H1 (cell line): ENCODE results near the gene BMI1. TPM values are rescaled to one million over a fixed set of nuclear protein-coding genes. Genes with fewer than 3 reads are reported as not detected.

ENCODE experiments used
- CTCF ChIA-PET: fragments of 300-600 bp; sonication (Branson Sonifier 250); formaldehyde crosslinking; loops from one replicate; lab custom pipeline; 2021; ENCODE audit not compliant: partially characterized antibody; lab: Charles Lee
- POLR2A ChIA-PET: fragments of 300-600 bp; sonication (Branson Sonifier 250); formaldehyde crosslinking; loops from one replicate; lab custom pipeline; 2021; ENCODE audit warnings: inconsistent platforms; ENCODE audit not compliant: partially characterized antibody; lab: Charles Lee
- DNase-seq, 2 experiments: peaks; one replicate each; pipeline versions ENCODE4 v3.0.0 to v3.0.0-alpha.2; 2010 to 2022; ENCODE audit warnings: low spot score in 2 of 2, low read depth in 1 of 2, mixed read lengths in 1 of 2
- FAIRE-seq: peaks from 2 replicates; lab custom pipeline; 2011; peaks lifted over from hg19 to GRCh38; lab: Jason Lieb, UNC
- H2AFZ ChIP-seq: 2 replicates; pipeline ENCODE4 v1.8.1; 2012; ENCODE audit warnings: low read length, inconsistent platforms
- H2AK5ac ChIP-seq: 2 replicates; pipeline ENCODE4 v1.6.1; 2013; ENCODE audit warnings: low read depth, low read length
- H2BK120ac ChIP-seq: replicated peaks from 2 replicates; pipeline ENCODE3; 2013; ENCODE audit warnings: low read depth, low read length, inconsistent platforms
- H2BK12ac ChIP-seq: 2 replicates; pipeline ENCODE4 v1.6.1; 2013; ENCODE audit warnings: low read depth, low read length
- H2BK15ac ChIP-seq: 2 replicates; pipeline ENCODE4 v1.6.1; 2013; ENCODE audit warnings: low read length
- H2BK20ac ChIP-seq: 2 replicates; pipeline ENCODE4 v1.6.1; 2013; ENCODE audit warnings: low read length
- H2BK5ac ChIP-seq: 2 replicates; pipeline ENCODE4 v1.6.1; 2013; ENCODE audit warnings: low read depth, low read length
- H3K14ac ChIP-seq: 2 replicates; pipeline ENCODE4 v1.6.1; 2013; ENCODE audit warnings: inconsistent platforms; ENCODE audit not compliant: insufficient read length
- H3K18ac ChIP-seq: 2 replicates; pipeline ENCODE4 v1.6.1; 2013; ENCODE audit warnings: low read length; ENCODE audit errors: extremely low read depth
- H3K23ac ChIP-seq: 2 replicates; pipeline ENCODE4 v1.6.1; 2013; ENCODE audit warnings: inconsistent platforms; ENCODE audit not compliant: insufficient read length
- H3K23me2 ChIP-seq: 2 replicates; pipeline ENCODE4 v1.6.1; 2013; ENCODE audit warnings: low read depth, low read length
- H3K27ac ChIP-seq: 2 replicates; pipeline ENCODE4 v1.6.1; 2011; ENCODE audit warnings: low read depth, low read length, inconsistent platforms
- H3K27me3 ChIP-seq, 4 experiments: replicated peaks in 1 of 4; 1 replicate in 1 of 4; 2 replicates in 3 of 4; pipeline versions ENCODE4 v1.6.1 to v1.8.1; 2011 to 2013; ENCODE audit warnings: low read length in 3 of 4, mild to moderate bottlenecking in 3 of 4, inconsistent platforms in 2 of 4, mixed read lengths in 2 of 4, moderate library complexity in 1 of 4; ENCODE audit not compliant: control insufficient read depth in 3 of 4, insufficient read depth in 3 of 4; ENCODE audit errors: extremely low read depth in 1 of 4
- H3K36me3 ChIP-seq, 4 experiments: 2 replicates each; pipeline versions ENCODE4 v1.6.1 to v1.8.1; 2011 to 2013; ENCODE audit warnings: mild to moderate bottlenecking in 4 of 4, low read length in 3 of 4, moderate library complexity in 2 of 4, control low read depth in 1 of 4, inconsistent platforms in 1 of 4; ENCODE audit not compliant: insufficient read depth in 4 of 4, control insufficient read depth in 2 of 4
- H3K4ac ChIP-seq: replicated peaks from 2 replicates; pipeline ENCODE3; 2013; ENCODE audit warnings: low read length, low read depth, mixed read lengths, inconsistent platforms; ENCODE audit not compliant: insufficient read length
- H3K4me1 ChIP-seq, 4 experiments: replicated peaks in 1 of 4; 1 replicate in 1 of 4; 2 replicates in 3 of 4; pipeline versions ENCODE4 v1.6.1 to v1.8.1; 2011 to 2013; ENCODE audit warnings: low read length in 3 of 4, inconsistent platforms in 2 of 4, mixed read lengths in 1 of 4; ENCODE audit not compliant: insufficient read depth in 4 of 4, control insufficient read depth in 3 of 4
- H3K4me2 ChIP-seq, 2 experiments: 2 replicates each; pipeline versions ENCODE4 v1.6.1 to v1.8.1; 2011 to 2013; ENCODE audit warnings: low read depth in 2 of 2, low read length in 2 of 2, control low read depth in 1 of 2, inconsistent platforms in 1 of 2, mild to moderate bottlenecking in 1 of 2; ENCODE audit not compliant: insufficient read depth in 1 of 2
- H3K4me3 ChIP-seq, 4 experiments: fragments of 200-600, 300-600 bp in 1 of 4; sonication (generic), shearing (Covaris generic), sonication (Bioruptor Twin) in 1 of 4; 2 replicates each; pipeline versions ENCODE4 v1.5.1 to v1.8.1; 2011 to 2016; ENCODE audit warnings: low read length in 4 of 4, low read depth in 3 of 4, control low read depth in 2 of 4, inconsistent platforms in 2 of 4, mild to moderate bottlenecking in 2 of 4, mixed read lengths in 1 of 4, moderate library complexity in 1 of 4; ENCODE audit not compliant: insufficient read depth in 2 of 4; ENCODE audit errors: extremely low read depth in 1 of 4
- H3K56ac ChIP-seq: replicated peaks from 2 replicates; pipeline ENCODE3; 2013; ENCODE audit warnings: low read depth, mild to moderate bottlenecking, mixed read lengths, low read length, inconsistent platforms; ENCODE audit not compliant: insufficient read length
- H3K79me1 ChIP-seq: 2 replicates; pipeline ENCODE4 v1.6.1; 2013; ENCODE audit warnings: low read depth, low read length, control low read depth
- H3K79me2 ChIP-seq, 2 experiments: 2 replicates each; pipeline versions ENCODE4 v1.6.1 to v1.8.1; 2012 to 2013; ENCODE audit warnings: low read length in 2 of 2, mild to moderate bottlenecking in 2 of 2, inconsistent platforms in 1 of 2; ENCODE audit not compliant: insufficient read depth in 2 of 2, control insufficient read depth in 1 of 2
- H3K9ac ChIP-seq, 4 experiments: replicated peaks in 1 of 4; 1 replicate in 1 of 4; 2 replicates in 3 of 4; pipeline versions ENCODE4 v1.6.1 to v1.8.1; 2011 to 2013; ENCODE audit warnings: low read depth in 3 of 4, low read length in 3 of 4, control low read depth in 2 of 4, mild to moderate bottlenecking in 2 of 4, moderate library complexity in 2 of 4, inconsistent platforms in 1 of 4; ENCODE audit errors: extremely low read depth in 1 of 4
- H3K9me3 ChIP-seq, 2 experiments: 2 replicates each; pipeline versions ENCODE4 v1.6.1 to v1.8.1; 2012 to 2013; ENCODE audit warnings: mild to moderate bottlenecking in 2 of 2, moderate library complexity in 2 of 2, control low read depth in 1 of 2, inconsistent platforms in 1 of 2, low read depth in 1 of 2, low read length in 1 of 2, mixed read lengths in 1 of 2; ENCODE audit not compliant: insufficient read depth in 2 of 2
- H4K20me1 ChIP-seq, 2 experiments: replicated peaks in 1 of 2; 2 replicates each; pipeline versions ENCODE3 to v1.8.1; 2011 to 2013; ENCODE audit warnings: inconsistent platforms in 2 of 2, low read length in 2 of 2, mild to moderate bottlenecking in 1 of 2; ENCODE audit not compliant: insufficient read depth in 2 of 2, control insufficient read depth in 1 of 2
- H4K5ac ChIP-seq: 2 replicates; pipeline ENCODE4 v1.6.1; 2013; ENCODE audit warnings: low read length, low read depth, mixed read lengths, inconsistent platforms; ENCODE audit not compliant: insufficient read length
- H4K8ac ChIP-seq: 2 replicates; pipeline ENCODE4 v1.8.0; 2013; ENCODE audit warnings: mild to moderate bottlenecking, moderate library complexity, low read length, inconsistent platforms; ENCODE audit not compliant: insufficient read depth; ENCODE audit errors: extremely low read depth
- H4K91ac ChIP-seq: replicated peaks from 2 replicates; pipeline ENCODE3; 2013; ENCODE audit warnings: low read length, mixed read lengths, inconsistent platforms; ENCODE audit not compliant: insufficient read length
- CBX8 ChIP-seq: fragments of 300-800, 300-1000 bp; sonication (generic); IDR thresholded peaks from 2 replicates; pipeline ENCODE4 v1.7.1; 2016; ENCODE audit warnings: low read depth, low read length, borderline replicate concordance
- MAFK ChIP-seq: IDR thresholded peaks from 2 replicates; pipeline ENCODE4 v1.6.1; 2012; ENCODE audit warnings: low read depth, mild to moderate bottlenecking, improper control_type of control experiment, low read length
- RNF2 ChIP-seq: fragments of 200-900, 300-1000 bp; sonication (generic); IDR thresholded peaks from 2 replicates; pipeline ENCODE4 v1.7.1; 2016; ENCODE audit warnings: borderline replicate concordance, low read depth, mild to moderate bottlenecking, antibody characterized with exemption, low read length; ENCODE audit not compliant: poor library complexity, severe bottlenecking; ENCODE audit errors: missing control alignments
- SP4 ChIP-seq: IDR thresholded peaks from 2 replicates; pipeline ENCODE4 v1.6.1; 2012; ENCODE audit warnings: low read length, inconsistent platforms
- TAF1 ChIP-seq: IDR thresholded peaks from 2 replicates; pipeline ENCODE4 v1.6.1; 2011; ENCODE audit warnings: mild to moderate bottlenecking, low read depth, low read length
- TBP ChIP-seq: IDR thresholded peaks from 2 replicates; pipeline ENCODE4 v1.6.1; 2011; ENCODE audit warnings: low read depth, low read length, improper control_type of control experiment
- WGBS, 2 experiments: shearing (Covaris generic) in 1 of 2; methylation state at CpG; one replicate each; pipeline versions ENCODE4 v1.1.6 to v1.1.7; 2013 to 2015; ENCODE audit warnings: low lambda C conversion rate in 2 of 2, mixed read lengths in 2 of 2, inconsistent platforms in 1 of 2, low coverage in 1 of 2, missing lambda C conversion rate in 1 of 2; ENCODE audit not compliant: insufficient replicate concordance in 2 of 2, insufficient coverage in 1 of 2, insufficient read length in 1 of 2; ENCODE audit errors: extremely low coverage in 1 of 2, missing lambda C conversion rate in 1 of 2; 5-methylcytosine and 5-hydroxymethylcytosine counted together
- polyA plus RNA-seq, 7 experiments: library from polyadenylated mRNA; depleted of rRNA in 3 of 7; stranded (reverse) in 5 of 7; unstranded in 2 of 7; fragments of >200 nt in 5 of 7; fragments of 200-250 nt in 2 of 7; gene quantifications; 1 replicate in 5 of 7; 2 replicates in 1 of 7; 4 replicates in 1 of 7; pipeline versions ENCODE4 v1.2.1 to v1.2.3, GENCODE V29; 2011 to 2013; ENCODE audit warnings: missing spikeins in 2 of 7, mixed read lengths in 2 of 7
- total RNA-seq: library from RNA; stranded (reverse); fragmentation: NEBNext Ultra II Directional; extraction: Animal tissue kit (Norgen Biotek cat#: 25700); gene quantifications from 2 replicates; pipeline ENCODE4 v1.2.1, GENCODE V29; 2021

Gene BMI1
- total and polyA plus RNA-seq, 2 of the 8 experiments (the other 6 are each of a cell fraction or from before 2014, with no cell fraction given), result 2.8 to 10.7 TPM

GRCh38 chr10:22341926-22342196 lies 21.0 kb downstream of the BMI1 start:
- H3K23ac ChIP-seq, result no peak overlapping the region
- no peaks in the 10 kb centered on the region for H3K79me1 ChIP-seq
- no peak overlapping the region for H2AK5ac ChIP-seq
- no peak overlapping the region for H3K56ac ChIP-seq
- CTCF ChIA-PET, result no interaction called here
- H3K27me3 ChIP-seq, result peaks cover 62 to 100% (median 90%) of the 10 kb centered on the region in 4 experiments
- no peak overlapping the region for H4K8ac ChIP-seq
- H2AFZ ChIP-seq, result no peak overlapping the region
- H2BK120ac ChIP-seq, result no peak overlapping the region
- peak overlapping the region in 1 of 2 experiments; percentile 68; a peak in 1 of 4 replicates for H3K4me2 ChIP-seq
- no peak overlapping the region for H3K27ac ChIP-seq
- H3K14ac ChIP-seq, result no peak overlapping the region
- POLR2A ChIA-PET, result no interaction called here
- no peak for FAIRE-seq
- H2BK20ac ChIP-seq, result no peak overlapping the region
- H3K4ac ChIP-seq, result no peak overlapping the region
- no peak overlapping the region for H4K91ac ChIP-seq
- no peak overlapping the region for H3K18ac ChIP-seq
- H3K4me3 ChIP-seq, result no peak overlapping the region
- H3K23me2 ChIP-seq, result peaks cover 7% of the 10 kb centered on the region; the same call in 1 of the 2 replicates
- no peak overlapping the region for H4K5ac ChIP-seq
- no peaks in the 10 kb centered on the region for H3K79me2 ChIP-seq
- WGBS, 2 experiments, result 40% methylated on average over 3 of the region's 3 CpGs; no CpG with 5 or more reads in 1 of the 2 experiments
- no peak overlapping the region for H2BK12ac ChIP-seq
- H4K20me1 ChIP-seq, result peaks cover 2 to 14% of the 10 kb centered on the region in 2 experiments
- peaks cover 0 to 7% (median 5%) of the 10 kb centered on the region in 4 experiments; a peak in 4 of 7 replicates for H3K4me1 ChIP-seq
- TF ChIP-seq SP4 (no peak), TAF1 (no peak), MAFK (no peak), RNF2 (no peak), TBP (no peak), CBX8 (peak; percentile 25; the same call in 1 of the 2 replicates)
- H3K36me3 ChIP-seq, result no peaks in the 10 kb centered on the region; a peak in 1 of 8 replicates
- H3K9ac ChIP-seq, result no peak overlapping the region
- H3K9me3 ChIP-seq, result no peaks in the 10 kb centered on the region; a peak in 1 of 4 replicates
- no peak overlapping the region for H2BK15ac ChIP-seq
- no peak for DNase-seq
- H2BK5ac ChIP-seq, result no peak overlapping the region
